Gastrocnemius medialis (tissue), 4 donors: ENCODE results near the gene FXYD7. TPM values are rescaled to one million over a fixed set of nuclear protein-coding genes. Genes with fewer than 3 reads are reported as not detected.
"Not testable (repeated sequence)": the region's sequence is repeated elsewhere in the genome, so short reads cannot be mapped to it uniquely, and the experiment has no call there.

ENCODE experiments used
- ATAC-seq, 2 donors: fragments of 150-250 bp; one replicate each; pipeline ENCODE4 v1.9.1; 2016
- DNase-seq, 2 donors: peaks; one replicate each; pipeline ENCODE4 v3.0.0-alpha.2; 2019
- H3K27ac ChIP-seq, 4 donors: fragments of 200-600 bp; sonication (generic); 1 replicate in 1 of 4; 2 replicates in 3 of 4; pipeline ENCODE4 v1.5.1; 2016 to 2018; ENCODE audit warnings: mild to moderate bottlenecking in 2 of 4, moderate library complexity in 1 of 4
- H3K27me3 ChIP-seq, 3 donors: fragments of 200-600 bp; sonication (generic) in 2 of 3; 1 replicate in 1 of 3; 2 replicates in 2 of 3; pipeline versions ENCODE4 v1.5.1 to v1.6.0; 2016 to 2019; ENCODE audit warnings: mild to moderate bottlenecking in 1 of 3, moderate library complexity in 1 of 3
- H3K36me3 ChIP-seq, 2 donors: fragments of 200-600 bp; sonication (generic) in 1 of 2; one replicate each; pipeline ENCODE4 v1.5.1; 2017 to 2018
- H3K4me1 ChIP-seq, 2 donors: fragments of 200-600 bp; sonication (generic) in 1 of 2; one replicate each; pipeline ENCODE4 v1.5.1; 2016 to 2017; ENCODE audit warnings: mild to moderate bottlenecking in 2 of 2
- H3K4me3 ChIP-seq, 4 donors: fragments of 200-600 bp; sonication (generic) in 3 of 4; 1 replicate in 1 of 4; 2 replicates in 3 of 4; pipeline ENCODE4 v1.5.1; 2016 to 2019; ENCODE audit warnings: mild to moderate bottlenecking in 2 of 4
- H3K9me3 ChIP-seq, 3 donors: fragments of 200-600 bp; sonication (generic) in 2 of 3; 1 replicate in 1 of 3; 2 replicates in 2 of 3; pipeline ENCODE4 v1.5.1; 2016 to 2019
- POLR2A ChIP-seq, 2 donors: fragments of 450-650 bp; IDR thresholded peaks; one replicate each; pipeline ENCODE4 v1.6.1; 2017; ENCODE audit warnings: antibody characterized with exemption in 2 of 2, mild to moderate bottlenecking in 2 of 2, moderate library complexity in 2 of 2
- in situ Hi-C, 4 donors: fragments of 200-750 bp; cut with MboI; loops; one replicate each; pipeline versions ENCODE4 v1.15.0 to v1.8.0; 2017; ENCODE audit warnings: low sequenced_read_pairs in 4 of 4
- intact Hi-C: fragments of 100-400 bp; cut with DNase I; formaldehyde crosslinking; loops from one replicate; pipeline ENCODE4 v1.15.1; 2023; ENCODE audit warnings: low total_unique reads
- total RNA-seq, 4 donors: library from RNA; depleted of rRNA; stranded (reverse); fragments of >200 nt; gene quantifications; one replicate each; pipeline versions ENCODE4 v1.1.0 to v1.2.3, GENCODE V29; 2016
- TF ChIP-seq, protein P1 (sequence below), 5 experiments: fragments of 450-650 bp in 3 of 5; fragments of 200-600 bp in 2 of 5; sonication (generic) in 2 of 5; IDR thresholded peaks in 4 of 5; conservative IDR thresholded peaks in 1 of 5; 1 replicate in 4 of 5; 2 replicates in 1 of 5; pipeline ENCODE4 v1.5.1; 2016 to 2019; ENCODE audit warnings: antibody characterized with exemption in 5 of 5, mild to moderate bottlenecking in 3 of 5, moderate library complexity in 3 of 5

Gene FXYD7
- total RNA-seq, 4 donors from 2014 or later = 0.40 TPM; not detected in 3

GRCh38 chr19:35194012-35194984, 51.2 kb downstream of the FXYD7 start:
- no peak for TF ChIP-seq POLR2A (IDR thresholded peaks at IDR 0.05)
- H3K36me3 ChIP-seq = no peaks in the 10 kb centered on the region
- intact Hi-C loops = no loop called here
- in situ Hi-C loops = no loop called here
- ATAC-seq (no peak), DNase-seq (no peak)
- no peaks in the 10 kb centered on the region for H3K27me3 ChIP-seq
- no peaks in the 10 kb centered on the region for H3K4me1 ChIP-seq
- no peaks in the 10 kb centered on the region for H3K9me3 ChIP-seq
- no peak overlapping the region for H3K27ac ChIP-seq
- H3K4me3 ChIP-seq = no peak overlapping the region

- DNase-seq (no peak), ATAC-seq (no peak)
- no peak for TF ChIP-seq POLR2A (IDR thresholded peaks at IDR 0.05)
- TF ChIP-seq, protein P1, sequence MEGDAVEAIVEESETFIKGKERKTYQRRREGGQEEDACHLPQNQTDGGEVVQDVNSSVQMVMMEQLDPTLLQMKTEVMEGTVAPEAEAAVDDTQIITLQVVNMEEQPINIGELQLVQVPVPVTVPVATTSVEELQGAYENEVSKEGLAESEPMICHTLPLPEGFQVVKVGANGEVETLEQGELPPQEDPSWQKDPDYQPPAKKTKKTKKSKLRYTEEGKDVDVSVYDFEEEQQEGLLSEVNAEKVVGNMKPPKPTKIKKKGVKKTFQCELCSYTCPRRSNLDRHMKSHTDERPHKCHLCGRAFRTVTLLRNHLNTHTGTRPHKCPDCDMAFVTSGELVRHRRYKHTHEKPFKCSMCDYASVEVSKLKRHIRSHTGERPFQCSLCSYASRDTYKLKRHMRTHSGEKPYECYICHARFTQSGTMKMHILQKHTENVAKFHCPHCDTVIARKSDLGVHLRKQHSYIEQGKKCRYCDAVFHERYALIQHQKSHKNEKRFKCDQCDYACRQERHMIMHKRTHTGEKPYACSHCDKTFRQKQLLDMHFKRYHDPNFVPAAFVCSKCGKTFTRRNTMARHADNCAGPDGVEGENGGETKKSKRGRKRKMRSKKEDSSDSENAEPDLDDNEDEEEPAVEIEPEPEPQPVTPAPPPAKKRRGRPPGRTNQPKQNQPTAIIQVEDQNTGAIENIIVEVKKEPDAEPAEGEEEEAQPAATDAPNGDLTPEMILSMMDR (IDR thresholded peaks at IDR 0.05 in 4 of 5, conservative IDR thresholded peaks at IDR 0.05 in 1 of 5) = no peak
- no peaks in the 10 kb centered on the region for H3K9me3 ChIP-seq
- no peaks in the 10 kb centered on the region for H3K4me1 ChIP-seq
- in situ Hi-C loops = no loop called here
- H3K36me3 ChIP-seq = no peaks in the 10 kb centered on the region
- no peak overlapping the region for H3K27ac ChIP-seq
- intact Hi-C loops = no loop called here
- no peaks in the 10 kb centered on the region for H3K27me3 ChIP-seq
- H3K4me3 ChIP-seq = no peak overlapping the region
Observed at GRCh38 chr19:35195830-35196229, 52.8 kb downstream of the FXYD7 start.

- intact Hi-C loops, ATAC-seq, H3K4me3 ChIP-seq, DNase-seq, H3K9me3 ChIP-seq, H3K4me1 ChIP-seq, H3K27me3 ChIP-seq, in situ Hi-C loops, H3K36me3 ChIP-seq, H3K27ac ChIP-seq: not testable (repeated sequence)
Observed at GRCh38 chr19:35196861-35197260, 53.8 kb downstream of the FXYD7 start.

GRCh38 chr19:35199481-35199880, 56.4 kb downstream of the FXYD7 start:
- no peak overlapping the region for H3K27ac ChIP-seq
- H3K9me3 ChIP-seq = no peaks in the 10 kb centered on the region
- H3K36me3 ChIP-seq = no peaks in the 10 kb centered on the region
- intact Hi-C loops = no loop called here
- TF ChIP-seq POLR2A (IDR thresholded peaks at IDR 0.05) = no peak
- TF ChIP-seq, protein P1 (IDR thresholded peaks at IDR 0.05 in 4 of 5, conservative IDR thresholded peaks at IDR 0.05 in 1 of 5) = no peak
- in situ Hi-C loops = no loop called here
- DNase-seq (no peak), ATAC-seq (no peak)
- H3K4me3 ChIP-seq = no peak overlapping the region
- no peaks in the 10 kb centered on the region for H3K4me1 ChIP-seq
- no peaks in the 10 kb centered on the region for H3K27me3 ChIP-seq

DNA sequence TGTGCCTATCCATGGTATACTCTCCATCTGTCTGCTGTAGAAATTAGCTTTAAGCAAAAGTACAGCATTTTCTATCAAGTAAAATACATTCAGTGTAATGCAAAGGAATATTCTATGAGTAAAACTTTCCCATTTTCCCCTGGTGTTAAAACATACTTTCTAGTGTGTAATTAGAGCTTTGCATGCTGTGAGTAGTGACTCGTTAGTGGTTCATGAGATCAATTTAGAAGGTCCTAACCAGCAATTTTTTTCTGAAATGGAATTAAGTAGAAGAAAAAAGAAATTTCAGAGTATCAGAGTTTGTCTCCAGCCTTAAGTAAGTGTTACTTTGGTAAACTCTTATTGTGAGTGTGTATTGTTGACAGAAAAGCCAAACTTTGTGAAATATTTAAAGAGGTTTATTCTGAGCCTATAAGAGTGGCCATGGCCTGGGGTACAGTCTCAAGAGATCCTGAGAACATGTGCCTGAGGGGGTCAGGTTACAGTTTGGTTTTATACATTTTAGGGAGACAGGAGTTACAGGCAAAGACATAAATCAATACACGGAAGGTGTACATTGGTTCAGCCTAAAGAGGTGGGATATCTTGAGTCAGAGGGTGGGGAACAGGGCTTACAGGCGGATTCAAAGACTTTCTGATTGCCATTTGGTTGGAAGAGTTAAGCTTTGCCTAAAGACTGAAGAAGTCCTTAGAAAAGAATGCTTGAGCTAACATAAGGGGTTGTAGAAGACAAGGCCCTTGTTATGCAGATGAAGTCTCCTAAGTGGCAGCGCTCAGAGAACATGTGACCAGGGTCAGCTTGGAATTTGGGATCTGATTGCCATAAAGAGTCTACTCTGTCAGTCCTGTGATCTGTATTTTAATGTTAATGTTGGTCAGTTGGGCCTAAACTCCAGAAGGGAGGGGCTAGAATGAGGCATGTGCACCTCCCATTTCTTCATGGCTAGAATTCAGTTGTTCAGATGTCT, 60.0 kb downstream of the FXYD7 start:
- intact Hi-C loops (loop anchor here (5.0 kb wide), 1 partner anchor 46 kb away; no protein-coding TSS in a partner anchor), in situ Hi-C loops (no loop called here)
- H3K27ac ChIP-seq = no peak overlapping the region
- ATAC-seq (no peak), DNase-seq (no peak)
- TF ChIP-seq POLR2A (IDR thresholded peaks at IDR 0.05) = no peak
- TF ChIP-seq, protein P1 (IDR thresholded peaks at IDR 0.05 in 4 of 5, conservative IDR thresholded peaks at IDR 0.05 in 1 of 5) = no peak
- H3K4me1 ChIP-seq = no peaks in the 10 kb centered on the region
- H3K27me3 ChIP-seq = no peaks in the 10 kb centered on the region
- H3K9me3 ChIP-seq = no peaks in the 10 kb centered on the region
- H3K36me3 ChIP-seq = no peaks in the 10 kb centered on the region
- no peak overlapping the region for H3K4me3 ChIP-seq

Other genes starting within 250 kb of the FXYD7 start
- gene ZNF30, start 216.4 kb upstream of the FXYD7 start, total RNA-seq = 1 to 10 TPM in 2 of 4 donors, under 1 TPM in 2; 0.66 to 2.3 (median 0.92) TPM
- gene ZNF792, start 179.0 kb upstream of the FXYD7 start, total RNA-seq = 1 to 10 TPM; 1.7 to 3.5 (median 2.7) TPM
- gene GRAMD1A, start 142.9 kb upstream of the FXYD7 start, total RNA-seq = 10 to 100 TPM; 38.8 to 45.1 (median 43.7) TPM
- 100 to 1,000 TPM; 194 to 469 (median 289) TPM for gene SCN1B, start 112.8 kb upstream of the FXYD7 start, total RNA-seq
- 10 to 100 TPM in 3 of 4 donors, 1 to 10 TPM in 1; 9.1 to 24.0 (median 17.1) TPM for gene HPN, start 101.5 kb upstream of the FXYD7 start, total RNA-seq
- gene FXYD3, start 27.4 kb upstream of the FXYD7 start, total RNA-seq = 10 to 100 TPM in 1 of 4 donors, under 1 TPM in 1, not detected in 2; 0.26 to 13.4 TPM
- gene LGI4, start 8.2 kb upstream of the FXYD7 start, total RNA-seq = 10 to 100 TPM; 16.1 to 31.5 (median 27.2) TPM
- 100 to 1,000 TPM; 215 to 235 (median 225) TPM for gene FXYD1, start 4.4 kb upstream of the FXYD7 start, total RNA-seq
- gene FXYD5, start 11.5 kb downstream of the FXYD7 start, total RNA-seq = 10 to 100 TPM in 3 of 4 donors, 1 to 10 TPM in 1; 5.2 to 23.3 (median 14.3) TPM
- gene FAM187B, start 85.5 kb downstream of the FXYD7 start, total RNA-seq = not detected
- gene LSR, start 105.7 kb downstream of the FXYD7 start, total RNA-seq = 10 to 100 TPM in 1 of 4 donors, 1 to 10 TPM in 3; 2.5 to 11.4 (median 5.2) TPM
- 100 to 1,000 TPM; 118 to 169 (median 143) TPM for gene USF2, start 125.7 kb downstream of the FXYD7 start, total RNA-seq
- not detected for gene HAMP, start 139.3 kb downstream of the FXYD7 start, total RNA-seq
- gene MAG, start 148.9 kb downstream of the FXYD7 start, total RNA-seq = 1 to 10 TPM in 1 of 4 donors, under 1 TPM in 1, not detected in 2; 0.24 to 1.5 TPM
- gene CD22, start 185.9 kb downstream of the FXYD7 start, total RNA-seq = under 1 TPM in 1 of 4 donors, not detected in 3; 0.59 TPM
- not detected for gene FFAR1, start 204.6 kb downstream of the FXYD7 start, total RNA-seq
- not detected for gene FFAR3, start 215.2 kb downstream of the FXYD7 start, total RNA-seq
- not detected for gene GPR42, start 227.8 kb downstream of the FXYD7 start, total RNA-seq